HepG2 (cell line): ENCODE data around the gene PSMB2. TPM values are rescaled to one million over a fixed set of nuclear protein-coding genes. Genes with fewer than 3 reads are reported as not detected.

ENCODE experiments used
- ATAC-seq: fragments of 200-7000 bp; cut with Tn5 transposase; 3 replicates; pipeline ENCODE4 v1.9.1; 2020; ENCODE audit warnings: mild to moderate bottlenecking, moderate library complexity
- BruUV-seq: library from RNA; stranded (reverse); fragments of 400-500 nt; replicated peaks from 2 replicates; lab custom pipeline; 2021; lab: Mats Ljungman, UMichigan
- CTCF ChIA-PET: fragments of 300-600 bp; formaldehyde crosslinking; extraction: SDS; loops from one replicate; lab custom pipeline; 2021; ENCODE audit warnings: low total read pairs, inconsistent platforms, low intra/inter-chr PET ratio; lab: Yijun Ruan, JAX
- POLR2A ChIA-PET: fragments of 350-600 bp; sonication (Branson Sonifier 250); formaldehyde crosslinking; loops from one replicate; lab custom pipeline; 2020; ENCODE audit warnings: antibody characterized with exemption, inconsistent platforms; lab: Yijun Ruan, JAX
- DNase-seq: peaks from one replicate; pipeline ENCODE4 v3.0.0-alpha.2; 2015; ENCODE audit warnings: low spot score
- FAIRE-seq: peaks from 3 replicates; lab custom pipeline; 2011; peaks lifted over from hg19 to GRCh38; lab: Jason Lieb, UNC
- H2AFZ ChIP-seq: one replicate; pipeline ENCODE4 v1.6.1; 2011; ENCODE audit warnings: low read length, inconsistent platforms
- H3K27ac ChIP-seq: fragments of 300-600 bp; 3 replicates; pipeline ENCODE4 v1.8.0; 2011; ENCODE audit warnings: mixed run types, mild to moderate bottlenecking, mixed read lengths, low read length, inconsistent platforms; ENCODE audit not compliant: insufficient read depth; ENCODE audit errors: extremely low read length
- H3K27me3 ChIP-seq, 2 experiments: fragments of 200-600 bp in 1 of 2; 2 replicates in 1 of 2; 3 replicates in 1 of 2; pipeline versions ENCODE4 v1.6.0 to v1.8.0; 2011; ENCODE audit warnings: low read length in 2 of 2, mild to moderate bottlenecking in 2 of 2, moderate library complexity in 2 of 2, inconsistent platforms in 1 of 2; ENCODE audit not compliant: insufficient read depth in 2 of 2, control insufficient read depth in 1 of 2
- H3K36me3 ChIP-seq, 2 experiments: fragments of 200-600 bp in 1 of 2; replicated peaks in 1 of 2; 2 replicates in 1 of 2; 3 replicates in 1 of 2; pipeline versions ENCODE4 v1.5.1 to v1.8.0; 2011; ENCODE audit warnings: low read length in 2 of 2, inconsistent platforms in 1 of 2; ENCODE audit not compliant: insufficient read depth in 2 of 2, control insufficient read depth in 1 of 2
- H3K4me1 ChIP-seq: 2 replicates; pipeline ENCODE4 v1.5.1; 2012; ENCODE audit warnings: low read length, inconsistent platforms; ENCODE audit not compliant: insufficient read depth
- H3K4me2 ChIP-seq: 2 replicates; pipeline ENCODE4 v1.6.0; 2011; ENCODE audit warnings: low read depth, low read length, inconsistent platforms
- H3K4me3 ChIP-seq, 3 experiments: fragments of 200-600 bp in 1 of 3; sonication (generic), shearing (Covaris generic) in 1 of 3; replicated peaks in 1 of 3; 2 replicates each; pipeline ENCODE4 v1.5.1; 2011 to 2016; ENCODE audit warnings: low read length in 3 of 3, inconsistent platforms in 2 of 3, low read depth in 2 of 3, mild to moderate bottlenecking in 2 of 3, control low read depth in 1 of 3, mixed read lengths in 1 of 3; ENCODE audit not compliant: insufficient read depth in 1 of 3
- H3K79me2 ChIP-seq: one replicate; pipeline ENCODE4 v1.6.1; 2011; ENCODE audit warnings: low read length, inconsistent platforms; ENCODE audit not compliant: insufficient read depth
- H3K9ac ChIP-seq: 2 replicates; pipeline ENCODE4 v1.6.0; 2011; ENCODE audit warnings: mild to moderate bottlenecking, low read depth, low read length, inconsistent platforms; ENCODE audit not compliant: insufficient read depth
- H3K9me3 ChIP-seq: 2 replicates; pipeline ENCODE4 v1.5.1; 2012; ENCODE audit warnings: mild to moderate bottlenecking, low read length
- H4K20me1 ChIP-seq: 2 replicates; pipeline ENCODE4 v1.6.0; 2011; ENCODE audit warnings: inconsistent platforms, mild to moderate bottlenecking, low read length, moderate library complexity; ENCODE audit not compliant: insufficient read depth
- BRD4 ChIP-seq: sonication (generic); formaldehyde crosslinking; IDR thresholded peaks from 2 replicates; pipeline ENCODE4 v1.4.0; 2020; ENCODE audit warnings: missing genetic modification reagents
- BRF2 ChIP-seq: sonication (generic); formaldehyde crosslinking; IDR thresholded peaks from 2 replicates; pipeline ENCODE4 v1.8.1; 2022; ENCODE audit warnings: mild to moderate bottlenecking, missing genetic modification reagents
- JUND ChIP-seq: sonication (generic); formaldehyde crosslinking; IDR thresholded peaks from 2 replicates; pipeline ENCODE4 v1.8.0; 2022; ENCODE audit warnings: mild to moderate bottlenecking, missing genetic modification reagents
- SSRP1 ChIP-seq: IDR thresholded peaks from 2 replicates; pipeline ENCODE4 v1.6.1; 2016; ENCODE audit warnings: control low read depth
- STAT6 ChIP-seq: sonication (generic); formaldehyde crosslinking; IDR thresholded peaks from 2 replicates; pipeline ENCODE4 v1.4.0; 2020; ENCODE audit warnings: missing genetic modification reagents, mild to moderate bottlenecking, borderline replicate concordance
- ZBTB20 ChIP-seq: sonication (generic); formaldehyde crosslinking; IDR thresholded peaks from 2 replicates; pipeline ENCODE4 v1.8.1; 2023; ENCODE audit warnings: missing genetic modification reagents, low read depth, mild to moderate bottlenecking, borderline replicate concordance
- ZFP36 ChIP-seq: fragments of 150-350 bp; IDR thresholded peaks from 2 replicates; pipeline ENCODE4 v1.6.1; 2018; ENCODE audit warnings: borderline replicate concordance, low read length, low read depth; ENCODE audit not compliant: partially characterized antibody
- ZNF136 ChIP-seq: sonication (generic); formaldehyde crosslinking; IDR thresholded peaks from 2 replicates; pipeline ENCODE4 v1.8.1; 2022; ENCODE audit warnings: low read depth, mild to moderate bottlenecking, moderate library complexity, missing genetic modification reagents
- ZNF232 ChIP-seq: sonication (generic); formaldehyde crosslinking; IDR thresholded peaks from 2 replicates; pipeline ENCODE4 v1.4.0; 2020; ENCODE audit warnings: missing genetic modification reagents, borderline replicate concordance
- ZNF3 ChIP-seq: IDR thresholded peaks from 2 replicates; pipeline ENCODE4 v1.7.0; 2017; ENCODE audit warnings: inconsistent platforms
- ZNF362 ChIP-seq: sonication (generic); formaldehyde crosslinking; IDR thresholded peaks from 2 replicates; pipeline ENCODE4 v1.4.0; 2020; ENCODE audit warnings: missing genetic modification reagents, mild to moderate bottlenecking, borderline replicate concordance
- ZNF790 ChIP-seq: sonication (generic); formaldehyde crosslinking; IDR thresholded peaks from 2 replicates; pipeline ENCODE4 v1.8.0; 2022; ENCODE audit warnings: missing genetic modification reagents, mild to moderate bottlenecking, borderline replicate concordance
- WGBS: methylation state at CpG from one replicate; pipeline ENCODE4 v1.1.6; 2017; ENCODE audit warnings: low lambda C conversion rate; 5-methylcytosine and 5-hydroxymethylcytosine counted together
- in situ Hi-C: cut with HindIII; loops from 2 replicates; pipeline ENCODE4 v1.10.0; 2017; ENCODE audit warnings: low pct_unique_long_range_greater_than_20kb; ENCODE audit not compliant: extremely low pct_ligation_motif_present
- intact Hi-C: fragments of 100-400 bp; cut with micrococcal nuclease; formaldehyde crosslinking; loops from one replicate; pipeline ENCODE4 v1.10.0; 2022; ENCODE audit not compliant: unreplicated experiment
- polyA plus RNA-seq, 8 experiments: library from polyadenylated mRNA; depleted of rRNA in 3 of 8; stranded (reverse) in 7 of 8; unstranded in 1 of 8; fragments of >200 nt; fragmentation: Illumina TruSeq in 4 of 8; extraction: Trizol in 4 of 8; gene quantifications; 2 replicates each; pipeline versions ENCODE4 v1.2.1 to v1.2.3, GENCODE V29; 2011 to 2016; ENCODE audit warnings: low read depth in 4 of 8, missing spikeins in 1 of 8, mixed read lengths in 1 of 8; ENCODE audit not compliant: insufficient read depth in 1 of 8
- total RNA-seq, 5 experiments: library from RNA; depleted of rRNA; stranded (reverse); fragments of >200 nt; fragmentation: Illumina TruSeq; extraction: Trizol; gene quantifications; 2 replicates each; pipeline ENCODE4 v1.2.3, GENCODE V29; 2016; ENCODE audit warnings: low read depth in 1 of 5
- TF ChIP-seq, protein P1 (sequence below): IDR thresholded peaks from 2 replicates; pipeline ENCODE4 v1.6.1; 2016; ENCODE audit warnings: low read depth, borderline replicate concordance

PSMB2 gene
- total and polyA plus RNA-seq, 2 of the 13 experiments (the other 11 are each of a cell fraction or from before 2014, with no cell fraction given), result 60.6 to 62.2 TPM

GRCh38 chr1:35590476-35591040 lies 50.8 kb downstream of the PSMB2 start:
- intact Hi-C loops, result no loop called here
- no peaks in the 10 kb centered on the region for H3K27me3 ChIP-seq
- ChIA-PET CTCF (no interaction called here), POLR2A (no interaction called here)
- H3K27ac ChIP-seq, result no peak overlapping the region
- H2AFZ ChIP-seq, result no peak overlapping the region
- ATAC-seq (no peak), DNase-seq (no peak), FAIRE-seq (no peak)
- 100% methylated on average over 12 of the region's 25 CpGs for whole genome bisulfite sequencing
- in situ Hi-C loops, result no loop called here
- no peaks in the 10 kb centered on the region for H3K9me3 ChIP-seq
- no peak overlapping the region for H3K9ac ChIP-seq
- TF ChIP-seq ZNF3 (CRISPR knock-in tag) (no peak), ZFP36 (no peak), ZNF232 (CRISPR knock-in tag) (no peak), STAT6 (CRISPR knock-in tag) (no peak), ZBTB20 (CRISPR knock-in tag) (no peak), ZNF362 (CRISPR knock-in tag) (no peak), BRD4 (CRISPR knock-in tag) (no peak), ZNF790 (no peak), BRF2 (CRISPR knock-in tag) (no peak), ZNF136 (CRISPR knock-in tag) (no peak), JUND (CRISPR knock-in tag) (no peak), SSRP1 (CRISPR knock-in tag) (no peak)
- TF ChIP-seq, protein P1, sequence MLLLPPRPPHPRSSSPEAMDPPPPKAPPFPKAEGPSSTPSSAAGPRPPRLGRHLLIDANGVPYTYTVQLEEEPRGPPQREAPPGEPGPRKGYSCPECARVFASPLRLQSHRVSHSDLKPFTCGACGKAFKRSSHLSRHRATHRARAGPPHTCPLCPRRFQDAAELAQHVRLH (CRISPR knock-in tag), result no peak
- peaks cover 15% of the 10 kb centered on the region for H3K4me1 ChIP-seq
- H4K20me1 ChIP-seq, result no peaks in the 10 kb centered on the region
- no peak overlapping the region for H3K4me2 ChIP-seq
- no TSS peak for BruUV-seq
- H3K79me2 ChIP-seq, result no peaks in the 10 kb centered on the region
- 0 out of 5 replicates have a peak, but pooled peaks cover 0 to under 1% of the 10 kb centered on the region in 2 experiments for H3K36me3 ChIP-seq
- no peak overlapping the region for H3K4me3 ChIP-seq
